ENCODE data around the gene B4GALT3. TPM values are rescaled to one million over a fixed set of nuclear protein-coding genes. Genes with fewer than 3 reads are reported as not detected.
A peak's percentile ranks its signal among the peaks of the same experiment; 100 is the strongest.

Gene B4GALT3
- total and polyA plus RNA-seq, 11 donors: 13.4 to 40.8 (median 22.4) TPM

GRCh38 chr1:161159087-161159912 is 18.0 kb downstream of the B4GALT3 start, which contains the start of gene USP21:
USP21 (plus strand) TSS chr1:161159500; CDS start chr1:161160641, 1,141 bp downstream.
- ATAC-seq: peak; percentile 91 to 97 (median 96)
- Histone ChIP-seq H3K27ac (peak within 1 kb of the TSS; percentile 72 to 95 (median 88)), H3K4me3 (peak within 1 kb of the TSS; percentile 67 to 97 (median 89)), H3K4me1 (peaks cover 0 to 43% (median 32%) of the 10 kb centered on the region in 12 donors), H3K27me3 (no peaks in the 10 kb centered on the region), H3K36me3 (peaks cover 0 to 51% (median 39%) of the 10 kb centered on the region in 9 donors), H3K9me3 (no peaks in the 10 kb centered on the region)
- 0 to 2% (median 1%) methylated on average over 38 to 60 of the region's 60 CpGs for WGBS, 4 donors
- intact Hi-C loops (cut with DNase I): no loop called here
- peak in 1 of 2 donors; percentile 82 for TF ChIP-seq POLR2A (IDR thresholded peaks at IDR 0.05)
- TF ChIP-seq CTCF (IDR thresholded peaks at IDR 0.05): peak in 6 of 12 donors; percentile 14 to 57 (median 26)
- peak; percentile 94 to 96 (median 95) for DNase-seq

DNA sequence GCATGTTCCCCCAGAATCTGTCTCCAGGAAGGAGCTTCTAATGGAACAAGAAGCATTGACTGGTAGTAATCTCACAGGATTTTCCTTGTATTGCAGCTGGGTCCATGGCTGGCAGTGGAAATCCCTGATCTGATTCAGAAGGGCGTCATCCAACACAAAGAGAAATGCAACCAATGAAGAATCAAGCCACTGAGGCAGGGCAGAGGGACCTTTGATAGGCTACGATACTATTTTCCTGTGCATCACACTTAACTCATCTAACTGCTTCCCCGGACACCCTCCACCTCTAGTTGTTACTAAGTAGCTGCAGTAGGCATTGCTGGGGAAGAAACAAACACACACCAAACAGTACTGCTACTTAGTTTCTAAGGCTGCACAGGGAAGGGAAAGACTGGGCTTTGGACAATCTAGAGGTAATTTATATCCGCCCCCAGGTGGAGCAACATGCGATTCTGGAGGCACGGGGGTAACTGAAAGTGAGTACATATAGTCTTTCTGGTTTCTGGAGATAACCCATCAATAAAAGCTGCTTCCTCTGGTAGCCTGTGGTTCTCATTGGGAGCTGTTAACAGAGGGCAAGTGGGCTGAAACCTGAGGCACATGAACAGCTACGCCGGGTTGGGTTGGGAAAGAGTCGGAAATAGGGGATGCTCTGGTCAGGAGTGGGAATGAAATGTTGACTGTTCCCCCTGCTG is 18.8 kb downstream of the B4GALT3 start:
- H3K9me3 ChIP-seq: no peaks in the 10 kb centered on the region
- DNase-seq (no peak), ATAC-seq (no peak)
- intact Hi-C loops (cut with DNase I): no loop called here
- peak overlapping the region in 11 of 12 donors; percentile 83 to 95 (median 88) for H3K27ac ChIP-seq
- no peaks in the 10 kb centered on the region for H3K27me3 ChIP-seq
- WGBS, 4 donors: 71 to 81% (median 79%) methylated on average over 9 of the region's 9 CpGs
- peaks cover 0 to 44% (median 32%) of the 10 kb centered on the region in 12 donors for H3K4me1 ChIP-seq
- H3K4me3 ChIP-seq: peak overlapping the region in 9 of 12 donors; percentile 79 to 97 (median 91)
- TF ChIP-seq CTCF (IDR thresholded peaks at IDR 0.05): no peak
- no peak for TF ChIP-seq POLR2A (IDR thresholded peaks at IDR 0.05)
- peaks cover 0 to 43% (median 32%) of the 10 kb centered on the region in 9 donors for H3K36me3 ChIP-seq

DNA sequence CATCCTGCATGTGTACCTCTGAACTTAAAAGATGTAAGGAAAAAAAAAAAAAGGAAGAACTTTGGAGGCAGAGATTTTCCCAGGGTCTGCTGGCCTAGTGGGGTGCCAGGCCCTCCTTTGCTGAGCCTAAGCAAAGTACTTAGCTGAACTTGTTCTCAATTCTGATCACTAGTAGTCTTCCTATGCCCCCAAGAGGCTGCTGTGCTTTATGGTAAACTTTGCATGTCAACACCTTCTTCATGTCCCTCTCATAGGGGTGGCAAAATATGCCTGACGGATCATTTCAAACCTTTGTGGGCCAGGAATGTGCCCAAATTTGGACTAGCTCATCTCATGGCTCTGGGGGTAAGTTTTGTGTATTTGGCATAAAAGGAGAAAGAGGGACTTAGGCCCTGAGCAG is 19.4 kb downstream of the B4GALT3 start:
- Histone ChIP-seq H3K36me3 (peaks cover 0 to 38% (median 29%) of the 10 kb centered on the region in 9 donors), H3K27ac (no peak overlapping the region), H3K9me3 (no peaks in the 10 kb centered on the region), H3K4me3 (no peak overlapping the region), H3K27me3 (no peaks in the 10 kb centered on the region), H3K4me1 (peaks cover 0 to 50% (median 32%) of the 10 kb centered on the region in 12 donors)
- ATAC-seq: no peak
- no peak for DNase-seq
- intact Hi-C loops (cut with DNase I): no loop called here
- WGBS, 4 donors: 84 to 100% (median 89%) methylated on average over 1 of the region's 1 CpG
- no peak for TF ChIP-seq CTCF (IDR thresholded peaks at IDR 0.05)
- TF ChIP-seq POLR2A (IDR thresholded peaks at IDR 0.05): no peak

All from heart left ventricle (tissue), 16 donors.